Measurements from ENCODE around the gene BRINP2. TPM values are rescaled to one million over a fixed set of nuclear protein-coding genes. Genes with fewer than 3 reads are reported as not detected.

The BRINP2 gene
- total RNA-seq, 1 experiment from 2014 or later, result 0.24 TPM

DNA sequence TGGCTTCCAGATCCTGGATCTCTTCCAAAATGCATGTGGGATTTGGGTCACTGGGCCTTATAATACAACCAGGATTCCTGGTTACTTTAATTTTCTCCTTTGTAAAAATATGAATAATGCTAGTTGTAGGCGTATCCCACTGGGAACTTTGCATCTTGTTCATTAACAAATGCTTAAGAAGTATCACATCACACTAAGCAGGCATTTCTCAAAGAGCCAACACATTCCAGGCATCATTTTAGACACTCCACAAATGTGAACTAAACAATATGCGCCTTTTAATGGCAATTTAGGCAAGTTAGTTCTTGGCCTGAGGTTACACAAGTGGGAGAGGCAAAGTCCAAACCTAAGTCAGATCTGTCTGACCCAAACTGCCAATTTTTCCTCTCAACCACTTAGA is 15.9 kb downstream of the BRINP2 start:
- Mint-ChIP-seq H3K27me3 (ENCODE audit: low read depth) (peaks cover 11% of the 10 kb centered on the region), H3K36me3 (no peaks in the 10 kb centered on the region), H3K27ac (no peak overlapping the region), H3K4me3 (no peak overlapping the region), H3K4me1 (peaks cover 3% of the 10 kb centered on the region), H3K9me3 (0 out of 2 replicates have a peak, but pooled peaks cover 3% of the 10 kb centered on the region)
- DNase-seq (ENCODE audit: low spot score) (no peak), ATAC-seq (no peak)
- POLR2A ChIA-PET, result no interaction called here
- TF ChIP-seq ATF1 (CRISPR knock-in tag; IDR thresholded peaks at IDR 0.05) (no peak), NR2C2 (CRISPR knock-in tag; IDR thresholded peaks at IDR 0.05) (no peak), PRRX2 (CRISPR knock-in tag; IDR thresholded peaks at IDR 0.05) (no peak), ZNF416 (CRISPR knock-in tag; IDR thresholded peaks at IDR 0.05) (no peak), GABPB1 (CRISPR knock-in tag; IDR thresholded peaks at IDR 0.05) (no peak), FOXK1 (CRISPR knock-in tag; IDR thresholded peaks at IDR 0.05) (no peak)
- TF ChIP-seq, protein P1, sequence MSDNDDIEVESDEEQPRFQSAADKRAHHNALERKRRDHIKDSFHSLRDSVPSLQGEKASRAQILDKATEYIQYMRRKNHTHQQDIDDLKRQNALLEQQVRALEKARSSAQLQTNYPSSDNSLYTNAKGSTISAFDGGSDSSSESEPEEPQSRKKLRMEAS (CRISPR knock-in tag; IDR thresholded peaks at IDR 0.05), result no peak
- TF ChIP-seq, protein P2, sequence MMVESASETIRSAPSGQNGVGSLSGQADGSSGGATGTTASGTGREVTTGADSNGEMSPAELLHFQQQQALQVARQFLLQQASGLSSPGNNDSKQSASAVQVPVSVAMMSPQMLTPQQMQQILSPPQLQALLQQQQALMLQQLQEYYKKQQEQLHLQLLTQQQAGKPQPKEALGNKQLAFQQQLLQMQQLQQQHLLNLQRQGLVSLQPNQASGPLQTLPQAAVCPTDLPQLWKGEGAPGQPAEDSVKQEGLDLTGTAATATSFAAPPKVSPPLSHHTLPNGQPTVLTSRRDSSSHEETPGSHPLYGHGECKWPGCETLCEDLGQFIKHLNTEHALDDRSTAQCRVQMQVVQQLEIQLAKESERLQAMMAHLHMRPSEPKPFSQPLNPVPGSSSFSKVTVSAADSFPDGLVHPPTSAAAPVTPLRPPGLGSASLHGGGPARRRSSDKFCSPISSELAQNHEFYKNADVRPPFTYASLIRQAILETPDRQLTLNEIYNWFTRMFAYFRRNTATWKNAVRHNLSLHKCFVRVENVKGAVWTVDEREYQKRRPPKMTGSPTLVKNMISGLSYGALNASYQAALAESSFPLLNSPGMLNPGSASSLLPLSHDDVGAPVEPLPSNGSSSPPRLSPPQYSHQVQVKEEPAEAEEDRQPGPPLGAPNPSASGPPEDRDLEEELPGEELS (CRISPR knock-in tag; IDR thresholded peaks at IDR 0.05), result no peak
- TF ChIP-seq, protein P3, sequence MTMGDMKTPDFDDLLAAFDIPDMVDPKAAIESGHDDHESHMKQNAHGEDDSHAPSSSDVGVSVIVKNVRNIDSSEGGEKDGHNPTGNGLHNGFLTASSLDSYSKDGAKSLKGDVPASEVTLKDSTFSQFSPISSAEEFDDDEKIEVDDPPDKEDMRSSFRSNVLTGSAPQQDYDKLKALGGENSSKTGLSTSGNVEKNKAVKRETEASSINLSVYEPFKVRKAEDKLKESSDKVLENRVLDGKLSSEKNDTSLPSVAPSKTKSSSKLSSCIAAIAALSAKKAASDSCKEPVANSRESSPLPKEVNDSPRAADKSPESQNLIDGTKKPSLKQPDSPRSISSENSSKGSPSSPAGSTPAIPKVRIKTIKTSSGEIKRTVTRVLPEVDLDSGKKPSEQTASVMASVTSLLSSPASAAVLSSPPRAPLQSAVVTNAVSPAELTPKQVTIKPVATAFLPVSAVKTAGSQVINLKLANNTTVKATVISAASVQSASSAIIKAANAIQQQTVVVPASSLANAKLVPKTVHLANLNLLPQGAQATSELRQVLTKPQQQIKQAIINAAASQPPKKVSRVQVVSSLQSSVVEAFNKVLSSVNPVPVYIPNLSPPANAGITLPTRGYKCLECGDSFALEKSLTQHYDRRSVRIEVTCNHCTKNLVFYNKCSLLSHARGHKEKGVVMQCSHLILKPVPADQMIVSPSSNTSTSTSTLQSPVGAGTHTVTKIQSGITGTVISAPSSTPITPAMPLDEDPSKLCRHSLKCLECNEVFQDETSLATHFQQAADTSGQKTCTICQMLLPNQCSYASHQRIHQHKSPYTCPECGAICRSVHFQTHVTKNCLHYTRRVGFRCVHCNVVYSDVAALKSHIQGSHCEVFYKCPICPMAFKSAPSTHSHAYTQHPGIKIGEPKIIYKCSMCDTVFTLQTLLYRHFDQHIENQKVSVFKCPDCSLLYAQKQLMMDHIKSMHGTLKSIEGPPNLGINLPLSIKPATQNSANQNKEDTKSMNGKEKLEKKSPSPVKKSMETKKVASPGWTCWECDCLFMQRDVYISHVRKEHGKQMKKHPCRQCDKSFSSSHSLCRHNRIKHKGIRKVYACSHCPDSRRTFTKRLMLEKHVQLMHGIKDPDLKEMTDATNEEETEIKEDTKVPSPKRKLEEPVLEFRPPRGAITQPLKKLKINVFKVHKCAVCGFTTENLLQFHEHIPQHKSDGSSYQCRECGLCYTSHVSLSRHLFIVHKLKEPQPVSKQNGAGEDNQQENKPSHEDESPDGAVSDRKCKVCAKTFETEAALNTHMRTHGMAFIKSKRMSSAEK (CRISPR knock-in tag; IDR thresholded peaks at IDR 0.05; ENCODE audit: borderline replicate concordance), result no peak
- CTCF ChIA-PET, result no interaction called here

DNA sequence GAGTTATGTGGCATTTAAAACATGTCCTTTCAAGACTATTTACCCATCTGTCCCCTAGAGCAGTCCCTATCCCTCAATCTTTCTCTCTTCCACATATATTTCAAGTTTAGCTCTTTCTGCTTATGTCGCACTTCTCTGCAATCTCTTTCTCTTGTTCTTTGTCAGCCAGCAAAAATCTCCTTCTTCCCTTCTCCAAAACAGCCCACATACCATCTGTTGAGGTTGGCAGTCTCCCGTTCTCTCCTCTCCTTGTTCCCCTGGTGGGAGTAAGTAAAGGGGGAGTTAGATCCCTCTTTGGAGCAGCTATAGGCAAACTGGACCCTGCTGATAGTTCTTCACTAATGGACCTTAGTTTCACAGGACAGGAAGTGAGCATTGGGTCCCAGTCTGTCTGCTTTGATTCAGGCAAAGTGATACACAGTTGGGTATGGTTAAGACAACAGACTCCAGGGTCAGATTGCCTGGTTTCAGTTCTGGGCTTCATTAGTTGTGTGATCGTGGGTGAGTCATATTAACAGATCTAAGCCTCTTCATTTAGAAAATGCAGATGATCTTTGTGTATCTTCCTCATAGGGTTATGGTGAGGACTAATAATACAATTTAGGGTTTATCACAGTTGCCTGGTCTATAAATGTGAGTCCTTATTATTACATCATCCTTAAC is 19.7 kb downstream of the BRINP2 start:
- no peak for DNase-seq (ENCODE audit: low spot score)
- CTCF ChIA-PET, result interaction anchor here (0.7 to 3.2 kb wide), 2 partner anchors 8 to 9 kb away, joined by 3 to 15 read pairs; no protein-coding TSS in a partner anchor
- no peak overlapping the region for H3K4me3 Mint-ChIP-seq
- H3K27me3 Mint-ChIP-seq (ENCODE audit: low read depth), result peaks cover 3% of the 10 kb centered on the region; the same call in 1 of the 2 replicates
- POLR2A ChIA-PET, result no interaction called here
- no peaks in the 10 kb centered on the region for H3K36me3 Mint-ChIP-seq
- no peaks in the 10 kb centered on the region for H3K4me1 Mint-ChIP-seq
- 0 out of 2 replicates have a peak, but pooled peaks cover 1% of the 10 kb centered on the region for H3K9me3 Mint-ChIP-seq
- no peak for ATAC-seq
- no peak overlapping the region for H3K27ac Mint-ChIP-seq
- TF ChIP-seq ESRRA (CRISPR knock-in tag; IDR thresholded peaks at IDR 0.05; ENCODE audit: borderline replicate concordance) (no peak), KAT7 (CRISPR knock-in tag; IDR thresholded peaks at IDR 0.05; ENCODE audit: borderline replicate concordance) (no peak), NFYB (CRISPR knock-in tag; conservative IDR thresholded peaks at IDR 0.05; ENCODE audit: low read depth) (no peak), ZNF671 (CRISPR knock-in tag; IDR thresholded peaks at IDR 0.05) (no peak), TP53 (CRISPR knock-in tag; IDR thresholded peaks at IDR 0.05) (no peak)
- TF ChIP-seq, protein P3 (CRISPR knock-in tag; IDR thresholded peaks at IDR 0.05; ENCODE audit: borderline replicate concordance), result no peak
- TF ChIP-seq, protein P4, sequence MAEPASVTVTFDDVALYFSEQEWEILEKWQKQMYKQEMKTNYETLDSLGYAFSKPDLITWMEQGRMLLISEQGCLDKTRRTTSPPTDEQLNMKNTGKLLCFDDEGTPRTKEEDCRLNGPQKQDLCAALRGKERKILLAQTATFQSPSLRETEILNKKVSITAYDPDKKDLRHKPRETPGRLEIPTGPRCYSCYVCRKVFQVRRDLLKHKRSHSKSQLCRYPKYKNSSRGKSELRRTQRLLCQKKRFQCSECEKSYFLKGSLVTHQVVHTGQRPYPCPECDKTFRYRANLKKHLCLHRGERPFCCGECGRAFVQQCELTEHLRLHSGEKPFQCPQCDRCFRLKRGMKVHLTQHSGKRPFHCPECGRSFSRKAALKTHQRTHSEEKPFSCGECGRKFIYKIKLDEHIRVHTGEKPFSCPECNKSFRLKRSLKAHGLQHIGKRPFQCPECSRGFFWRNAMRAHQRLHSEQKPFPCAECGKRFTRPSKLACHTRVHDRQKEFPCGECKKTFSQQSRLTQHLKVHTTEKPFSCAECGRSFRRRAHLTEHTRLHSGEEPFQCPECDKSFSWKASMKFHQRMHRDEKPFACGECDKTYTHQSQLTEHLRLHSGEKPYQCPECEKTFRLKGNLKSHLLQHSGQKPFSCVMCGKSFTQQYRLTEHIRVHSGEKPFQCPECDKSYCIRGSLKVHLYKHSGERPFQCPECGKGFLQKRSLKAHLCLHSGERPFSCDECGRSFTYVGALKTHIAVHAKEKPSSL (CRISPR knock-in tag; conservative IDR thresholded peaks at IDR 0.05), result no peak
- TF ChIP-seq, protein P5, sequence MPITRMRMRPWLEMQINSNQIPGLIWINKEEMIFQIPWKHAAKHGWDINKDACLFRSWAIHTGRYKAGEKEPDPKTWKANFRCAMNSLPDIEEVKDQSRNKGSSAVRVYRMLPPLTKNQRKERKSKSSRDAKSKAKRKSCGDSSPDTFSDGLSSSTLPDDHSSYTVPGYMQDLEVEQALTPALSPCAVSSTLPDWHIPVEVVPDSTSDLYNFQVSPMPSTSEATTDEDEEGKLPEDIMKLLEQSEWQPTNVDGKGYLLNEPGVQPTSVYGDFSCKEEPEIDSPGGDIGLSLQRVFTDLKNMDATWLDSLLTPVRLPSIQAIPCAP (CRISPR knock-in tag; IDR thresholded peaks at IDR 0.05), result no peak
- TF ChIP-seq, protein P6, sequence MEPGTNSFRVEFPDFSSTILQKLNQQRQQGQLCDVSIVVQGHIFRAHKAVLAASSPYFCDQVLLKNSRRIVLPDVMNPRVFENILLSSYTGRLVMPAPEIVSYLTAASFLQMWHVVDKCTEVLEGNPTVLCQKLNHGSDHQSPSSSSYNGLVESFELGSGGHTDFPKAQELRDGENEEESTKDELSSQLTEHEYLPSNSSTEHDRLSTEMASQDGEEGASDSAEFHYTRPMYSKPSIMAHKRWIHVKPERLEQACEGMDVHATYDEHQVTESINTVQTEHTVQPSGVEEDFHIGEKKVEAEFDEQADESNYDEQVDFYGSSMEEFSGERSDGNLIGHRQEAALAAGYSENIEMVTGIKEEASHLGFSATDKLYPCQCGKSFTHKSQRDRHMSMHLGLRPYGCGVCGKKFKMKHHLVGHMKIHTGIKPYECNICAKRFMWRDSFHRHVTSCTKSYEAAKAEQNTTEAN (CRISPR knock-in tag; IDR thresholded peaks at IDR 0.05), result no peak
